NCI-H2029 treated with DMSO at 0.1 percent for 48 hours (cell line): Measurements from ENCODE around the gene FMO5.
"Not testable (repeated sequence)": the region's sequence is repeated elsewhere in the genome, so short reads cannot be mapped to it uniquely, and the experiment has no call there.

ENCODE experiments used
- DNase-seq: peaks from one replicate; lab custom pipeline; 2025; lab: John Stamatoyannopoulos, UW

Gene FMO5

GRCh38 chr1:147238925-147239820 lies 14.0 kb upstream of the FMO5 start:
- DNase-seq, result no peak

GRCh38 chr1:147238053-147238902 lies 13.1 kb upstream of the FMO5 start:
- no peak for DNase-seq

- DNase-seq, result no peak
Observed at GRCh38 chr1:147236959-147237791, 12.0 kb upstream of the FMO5 start.

- DNase-seq, result no peak
Observed at GRCh38 chr1:147236448-147236847, 11.3 kb upstream of the FMO5 start.

GRCh38 chr1:147235822-147236221 lies 10.7 kb upstream of the FMO5 start:
- no peak for DNase-seq

GRCh38 chr1:147233903-147234302 lies 8.8 kb upstream of the FMO5 start:
- DNase-seq, result not testable (repeated sequence)

- not testable (repeated sequence) for DNase-seq
Observed at GRCh38 chr1:147231032-147231431, 5.9 kb upstream of the FMO5 start.

GRCh38 chr1:147223740-147224615 lies 1.2 kb downstream of the FMO5 start:
- DNase-seq, result no peak

- no peak for DNase-seq
Observed at GRCh38 chr1:147218606-147219005, 6.5 kb downstream of the FMO5 start.

- DNase-seq, result no peak
Observed at GRCh38 chr1:147217141-147217540, 8.0 kb downstream of the FMO5 start.

GRCh38 chr1:147216124-147216523 lies 9.0 kb downstream of the FMO5 start:
- no peak for DNase-seq

- no peak for DNase-seq
Observed at GRCh38 chr1:147215540-147215916, 9.6 kb downstream of the FMO5 start.

GRCh38 chr1:147214842-147215539 lies 10.1 kb downstream of the FMO5 start:
- DNase-seq, result no peak

GRCh38 chr1:147214325-147214724 lies 10.8 kb downstream of the FMO5 start:
- no peak for DNase-seq

- no peak for DNase-seq
Observed at GRCh38 chr1:147213271-147213670, 11.9 kb downstream of the FMO5 start.

- no peak for DNase-seq
Observed at GRCh38 chr1:147211577-147211976, 13.6 kb downstream of the FMO5 start.

- no peak for DNase-seq
Observed at GRCh38 chr1:147210987-147211386, 14.2 kb downstream of the FMO5 start.

- no peak for DNase-seq
Observed at GRCh38 chr1:147209825-147210821, 15.0 kb downstream of the FMO5 start.

GRCh38 chr1:147208619-147209018 lies 16.5 kb downstream of the FMO5 start:
- DNase-seq, result no peak
